ENCODE measurements around the gene MMADHC.

DNA sequence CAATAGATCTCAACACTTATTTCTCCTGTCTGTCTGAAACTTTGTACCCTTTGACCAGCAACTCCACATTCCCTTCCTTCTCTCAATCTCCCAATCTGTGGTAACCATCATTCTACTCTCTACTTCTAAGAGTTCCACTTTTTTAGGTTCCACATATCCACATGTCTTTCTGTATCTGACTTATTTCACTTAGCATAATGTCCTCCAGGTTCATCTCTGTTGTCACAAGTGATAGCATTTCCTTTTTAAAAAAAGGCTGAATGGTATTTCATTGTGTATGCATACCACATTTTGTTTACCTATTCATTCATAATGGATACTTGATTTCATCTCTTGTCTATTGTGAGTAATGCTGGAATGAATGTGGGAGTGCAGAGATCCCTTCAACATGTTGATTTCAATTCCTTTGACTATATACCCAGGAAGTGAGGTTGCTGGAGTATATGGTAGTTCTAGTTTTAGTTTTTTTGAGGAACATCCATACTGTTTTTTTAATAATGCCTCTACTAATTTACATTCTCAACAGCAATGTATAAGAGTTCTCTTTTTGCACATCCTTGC lies 18.8 kb upstream of the MMADHC start:
- TF ChIP-seq, protein P1, sequence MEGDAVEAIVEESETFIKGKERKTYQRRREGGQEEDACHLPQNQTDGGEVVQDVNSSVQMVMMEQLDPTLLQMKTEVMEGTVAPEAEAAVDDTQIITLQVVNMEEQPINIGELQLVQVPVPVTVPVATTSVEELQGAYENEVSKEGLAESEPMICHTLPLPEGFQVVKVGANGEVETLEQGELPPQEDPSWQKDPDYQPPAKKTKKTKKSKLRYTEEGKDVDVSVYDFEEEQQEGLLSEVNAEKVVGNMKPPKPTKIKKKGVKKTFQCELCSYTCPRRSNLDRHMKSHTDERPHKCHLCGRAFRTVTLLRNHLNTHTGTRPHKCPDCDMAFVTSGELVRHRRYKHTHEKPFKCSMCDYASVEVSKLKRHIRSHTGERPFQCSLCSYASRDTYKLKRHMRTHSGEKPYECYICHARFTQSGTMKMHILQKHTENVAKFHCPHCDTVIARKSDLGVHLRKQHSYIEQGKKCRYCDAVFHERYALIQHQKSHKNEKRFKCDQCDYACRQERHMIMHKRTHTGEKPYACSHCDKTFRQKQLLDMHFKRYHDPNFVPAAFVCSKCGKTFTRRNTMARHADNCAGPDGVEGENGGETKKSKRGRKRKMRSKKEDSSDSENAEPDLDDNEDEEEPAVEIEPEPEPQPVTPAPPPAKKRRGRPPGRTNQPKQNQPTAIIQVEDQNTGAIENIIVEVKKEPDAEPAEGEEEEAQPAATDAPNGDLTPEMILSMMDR (IDR thresholded peaks at IDR 0.05; ENCODE audit: low read depth, low read length, missing input control) = no peak
- TF ChIP-seq JUND (IDR thresholded peaks at IDR 0.05) (no peak), MAX (IDR thresholded peaks at IDR 0.05) (no peak), GABPA (IDR thresholded peaks at IDR 0.05 in 1 of 2, conservative IDR thresholded peaks at IDR 0.05 in 1 of 2) (no peak), RAD21 (IDR thresholded peaks at IDR 0.05) (no peak), NR2F2 (IDR thresholded peaks at IDR 0.05) (no peak), FOXA1 (IDR thresholded peaks at IDR 0.05) (no peak), YY1 (IDR thresholded peaks at IDR 0.05) (no peak), HNF4G (IDR thresholded peaks at IDR 0.05) (no peak), TAF1 (conservative IDR thresholded peaks at IDR 0.05) (no peak), SP1 (IDR thresholded peaks at IDR 0.05) (no peak), EGR1 (IDR thresholded peaks at IDR 0.05; ENCODE audit: low read depth in 2 of 2) (no peak)
- TF ChIP-seq, protein P2, sequence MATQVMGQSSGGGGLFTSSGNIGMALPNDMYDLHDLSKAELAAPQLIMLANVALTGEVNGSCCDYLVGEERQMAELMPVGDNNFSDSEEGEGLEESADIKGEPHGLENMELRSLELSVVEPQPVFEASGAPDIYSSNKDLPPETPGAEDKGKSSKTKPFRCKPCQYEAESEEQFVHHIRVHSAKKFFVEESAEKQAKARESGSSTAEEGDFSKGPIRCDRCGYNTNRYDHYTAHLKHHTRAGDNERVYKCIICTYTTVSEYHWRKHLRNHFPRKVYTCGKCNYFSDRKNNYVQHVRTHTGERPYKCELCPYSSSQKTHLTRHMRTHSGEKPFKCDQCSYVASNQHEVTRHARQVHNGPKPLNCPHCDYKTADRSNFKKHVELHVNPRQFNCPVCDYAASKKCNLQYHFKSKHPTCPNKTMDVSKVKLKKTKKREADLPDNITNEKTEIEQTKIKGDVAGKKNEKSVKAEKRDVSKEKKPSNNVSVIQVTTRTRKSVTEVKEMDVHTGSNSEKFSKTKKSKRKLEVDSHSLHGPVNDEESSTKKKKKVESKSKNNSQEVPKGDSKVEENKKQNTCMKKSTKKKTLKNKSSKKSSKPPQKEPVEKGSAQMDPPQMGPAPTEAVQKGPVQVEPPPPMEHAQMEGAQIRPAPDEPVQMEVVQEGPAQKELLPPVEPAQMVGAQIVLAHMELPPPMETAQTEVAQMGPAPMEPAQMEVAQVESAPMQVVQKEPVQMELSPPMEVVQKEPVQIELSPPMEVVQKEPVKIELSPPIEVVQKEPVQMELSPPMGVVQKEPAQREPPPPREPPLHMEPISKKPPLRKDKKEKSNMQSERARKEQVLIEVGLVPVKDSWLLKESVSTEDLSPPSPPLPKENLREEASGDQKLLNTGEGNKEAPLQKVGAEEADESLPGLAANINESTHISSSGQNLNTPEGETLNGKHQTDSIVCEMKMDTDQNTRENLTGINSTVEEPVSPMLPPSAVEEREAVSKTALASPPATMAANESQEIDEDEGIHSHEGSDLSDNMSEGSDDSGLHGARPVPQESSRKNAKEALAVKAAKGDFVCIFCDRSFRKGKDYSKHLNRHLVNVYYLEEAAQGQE (IDR thresholded peaks at IDR 0.05) = no peak
- TF ChIP-seq, protein P3, sequence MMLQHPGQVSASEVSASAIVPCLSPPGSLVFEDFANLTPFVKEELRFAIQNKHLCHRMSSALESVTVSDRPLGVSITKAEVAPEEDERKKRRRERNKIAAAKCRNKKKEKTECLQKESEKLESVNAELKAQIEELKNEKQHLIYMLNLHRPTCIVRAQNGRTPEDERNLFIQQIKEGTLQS (IDR thresholded peaks at IDR 0.05) = no peak

Data from liver (tissue), 3 donors.